Smooth muscle cell (in vitro differentiated cells): ENCODE data around the gene FSTL1. TPM values are rescaled to one million over a fixed set of nuclear protein-coding genes. Genes with fewer than 3 reads are reported as not detected.

Source experiments
- DNase-seq: peaks from one replicate; lab custom pipeline; 2025; ENCODE audit not compliant: unreplicated experiment; lab: John Stamatoyannopoulos, UW
- H2AFZ ChIP-seq: fragments of 200-600 bp; sonication (generic); 2 replicates; pipeline ENCODE4 v1.6.0; 2016; ENCODE audit warnings: antibody characterized with exemption, low read depth, mild to moderate bottlenecking
- H3F3A ChIP-seq: fragments of 200-600 bp; sonication (generic); 2 replicates; pipeline ENCODE4 v1.6.0; 2017; ENCODE audit warnings: antibody characterized with exemption, low read depth
- H3K27ac ChIP-seq: fragments of 200-600 bp; sonication (generic); 2 replicates; pipeline ENCODE4 v1.5.1; 2016; ENCODE audit warnings: low read depth, mild to moderate bottlenecking
- H3K27me3 ChIP-seq: fragments of 200-600 bp; sonication (generic); 2 replicates; pipeline ENCODE4 v1.6.1; 2016; ENCODE audit warnings: low read depth, mild to moderate bottlenecking
- H3K36me3 ChIP-seq: fragments of 200-600 bp; sonication (generic); 2 replicates; pipeline ENCODE4 v1.5.1; 2016; ENCODE audit warnings: low read depth
- H3K4me1 ChIP-seq: fragments of 200-600 bp; sonication (generic); 2 replicates; pipeline ENCODE4 v1.5.1; 2016; ENCODE audit warnings: low read depth
- H3K4me2 ChIP-seq: fragments of 200-600 bp; sonication (generic); 2 replicates; pipeline ENCODE4 v1.6.0; 2016; ENCODE audit warnings: mild to moderate bottlenecking
- H3K4me3 ChIP-seq: fragments of 200-600 bp; sonication (generic); 2 replicates; pipeline ENCODE4 v1.5.1; 2016; ENCODE audit warnings: mild to moderate bottlenecking
- H3K79me2 ChIP-seq: fragments of 200-600 bp; sonication (generic); 2 replicates; pipeline ENCODE4 v1.6.0; 2016; ENCODE audit warnings: low read depth, mild to moderate bottlenecking
- H3K9ac ChIP-seq: fragments of 200-600 bp; sonication (generic); 2 replicates; pipeline ENCODE4 v1.6.0; 2016; ENCODE audit warnings: low read depth
- H3K9me3 ChIP-seq: fragments of 200-600 bp; sonication (generic); replicated peaks from 2 replicates; pipeline ENCODE4 v1.5.1; 2016; ENCODE audit warnings: low read depth
- H4K20me1 ChIP-seq: fragments of 200-600 bp; sonication (generic); 2 replicates; pipeline ENCODE4 v1.6.0; 2016; ENCODE audit warnings: low read depth
- CTCF ChIP-seq: fragments of 200-600 bp; sonication (generic); IDR thresholded peaks from 2 replicates; pipeline ENCODE4 v1.5.1; 2017; ENCODE audit warnings: borderline replicate concordance, mild to moderate bottlenecking, antibody characterized with exemption; ENCODE audit not compliant: insufficient read depth, poor library complexity, severe bottlenecking
- WGBS: methylation state at CpG from one replicate; pipeline ENCODE4 v1.1.7; 2016; ENCODE audit warnings: low lambda C conversion rate; 5-methylcytosine and 5-hydroxymethylcytosine counted together
- polyA plus RNA-seq: library from polyadenylated mRNA; unstranded; fragments of >200 nt; fragmentation: Nextera tagmentation; extraction: Ambion mirVana; gene quantifications from 2 replicates; pipeline ENCODE4 v1.2.1, GENCODE V29; 2016
- total RNA-seq: library from RNA; depleted of rRNA; stranded (reverse); fragments of >200 nt; gene quantifications from 2 replicates; pipeline ENCODE4 v1.2.3, GENCODE V29; 2014

The FSTL1 gene
- total and polyA plus RNA-seq, 2 experiments from 2014 or later, result 562 to 630 TPM

- Histone ChIP-seq H4K20me1 (peaks cover 98% of the 10 kb centered on the region), H3K4me1 (peaks cover 19% of the 10 kb centered on the region), H3K36me3 (no peaks in the 10 kb centered on the region), H3K4me3 (no peak overlapping the region), H3K4me2 (no peak overlapping the region), H3K9ac (no peak overlapping the region), H3K27ac (no peak overlapping the region), H2AFZ (no peak overlapping the region), H3F3A (peaks cover 24% of the 10 kb centered on the region), H3K79me2 (peaks cover 65% of the 10 kb centered on the region), H3K27me3 (no peaks in the 10 kb centered on the region), H3K9me3 (no peaks in the 10 kb centered on the region)
- WGBS, result 92% methylated on average over 6 of the region's 6 CpGs
- no peak for DNase-seq
- TF ChIP-seq CTCF, result no peak
Observed at GRCh38 chr3:120424506-120424905, 26.3 kb downstream of the FSTL1 start.

- 95% methylated on average over 4 of the region's 4 CpGs for WGBS
- Histone ChIP-seq H3K27me3 (no peaks in the 10 kb centered on the region), H4K20me1 (peaks cover 98% of the 10 kb centered on the region), H3K4me2 (no peak overlapping the region), H2AFZ (no peak overlapping the region), H3K4me1 (peaks cover 19% of the 10 kb centered on the region), H3K79me2 (peaks cover 65% of the 10 kb centered on the region), H3K9me3 (no peaks in the 10 kb centered on the region), H3F3A (peaks cover 25% of the 10 kb centered on the region), H3K27ac (peak overlapping the region; percentile 3), H3K36me3 (no peaks in the 10 kb centered on the region), H3K4me3 (no peak overlapping the region), H3K9ac (no peak overlapping the region)
- no peak for DNase-seq
- no peak for TF ChIP-seq CTCF
Observed at GRCh38 chr3:120423432-120423831, 27.4 kb downstream of the FSTL1 start.

DNA sequence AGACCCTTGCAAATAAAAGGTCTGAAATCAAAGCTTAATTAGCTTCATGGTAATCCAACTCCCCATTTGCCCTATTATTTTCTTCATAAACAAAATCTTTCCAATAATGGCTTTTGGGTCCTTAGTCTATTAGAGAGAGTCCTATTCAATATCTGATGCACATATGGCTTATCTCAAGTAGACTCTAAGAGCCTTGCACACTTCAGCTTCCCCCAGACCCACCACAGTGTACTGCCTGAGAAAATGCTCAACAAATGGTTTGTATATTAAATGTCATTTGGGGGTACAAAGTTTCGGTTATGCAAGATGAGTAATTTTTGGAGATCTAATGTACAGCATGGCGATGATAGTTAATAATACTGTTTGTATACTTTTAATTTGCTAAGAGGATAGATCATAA, 28.9 kb downstream of the FSTL1 start:
- Histone ChIP-seq H2AFZ (no peak overlapping the region), H3K79me2 (peaks cover 53% of the 10 kb centered on the region), H3F3A (peaks cover 25% of the 10 kb centered on the region), H3K4me2 (peak overlapping the region; percentile 52), H4K20me1 (peaks cover 97% of the 10 kb centered on the region), H3K4me1 (peaks cover 30% of the 10 kb centered on the region), H3K27ac (peak overlapping the region; percentile 74), H3K9me3 (no peaks in the 10 kb centered on the region), H3K9ac (no peak overlapping the region), H3K4me3 (no peak overlapping the region), H3K27me3 (no peaks in the 10 kb centered on the region), H3K36me3 (no peaks in the 10 kb centered on the region)
- 88% methylated on average over 2 of the region's 2 CpGs for WGBS
- TF ChIP-seq CTCF, result no peak
- no peak for DNase-seq

DNA sequence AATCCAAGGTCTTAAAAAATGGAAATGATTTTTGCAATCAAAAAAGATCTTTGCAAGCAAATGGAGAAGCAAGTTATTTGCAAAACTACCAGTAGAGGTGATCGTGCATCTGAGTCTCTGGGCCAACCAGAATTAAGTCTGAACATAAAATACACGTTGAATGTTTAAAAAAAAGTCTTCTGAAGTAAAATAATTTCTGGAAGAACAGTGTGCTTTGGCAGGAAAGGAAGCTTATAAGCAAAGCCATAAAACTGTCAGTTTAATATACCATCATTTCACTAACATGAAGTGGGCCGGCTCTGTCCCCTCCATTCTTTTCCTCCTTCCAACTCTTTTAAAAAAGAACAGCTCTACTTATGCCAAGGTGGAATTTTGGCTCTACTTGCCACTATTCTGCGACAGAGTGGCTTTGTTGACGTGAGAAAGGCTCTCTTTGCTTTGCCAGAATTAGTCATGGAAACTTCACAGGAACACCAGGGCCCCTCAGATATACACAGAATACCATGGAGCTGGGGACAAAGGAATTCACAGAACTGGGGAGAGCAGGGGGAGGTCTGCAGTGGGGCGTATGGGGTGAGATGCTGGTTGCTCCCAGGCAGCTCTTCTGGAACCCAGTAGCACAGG, 29.8 kb downstream of the FSTL1 start:
- H4K20me1 ChIP-seq, result peaks cover 97% of the 10 kb centered on the region
- peak overlapping the region; percentile 36 for H3K9ac ChIP-seq
- H3K27ac ChIP-seq, result peak overlapping the region; percentile 74

More for the DNA sequence above, 29.8 kb downstream of the FSTL1 start:
- no peak for DNase-seq
- Histone ChIP-seq H3K4me3 (no peak overlapping the region), H3K27me3 (no peaks in the 10 kb centered on the region), H3F3A (peaks cover 25% of the 10 kb centered on the region), H3K4me1 (peaks cover 30% of the 10 kb centered on the region), H3K4me2 (peak overlapping the region; percentile 52), H3K36me3 (no peaks in the 10 kb centered on the region), H3K9me3 (no peaks in the 10 kb centered on the region), H3K79me2 (peaks cover 54% of the 10 kb centered on the region), H2AFZ (no peak overlapping the region)
- 49% methylated on average over 6 of the region's 6 CpGs for WGBS
- no peak for TF ChIP-seq CTCF
